Panc1 (cell line): Measurements from ENCODE around the gene GPD1L. TPM values are rescaled to one million over a fixed set of nuclear protein-coding genes. Genes with fewer than 3 reads are reported as not detected.

Experiments
- ATAC-seq: fragments of 200-7000 bp; cut with Tn5 transposase; 2 replicates; pipeline ENCODE4 v1.9.1; 2020; ENCODE audit warnings: mild to moderate bottlenecking, moderate library complexity
- BruUV-seq: library from RNA; stranded (reverse); fragments of 400-500 nt; replicated peaks from 2 replicates; lab custom pipeline; 2021; lab: Mats Ljungman, UMichigan
- CTCF ChIA-PET: fragments of 300-600 bp; sonication (Branson Sonifier 250); formaldehyde crosslinking; loops from one replicate; lab custom pipeline; 2022; ENCODE audit warnings: antibody characterized with exemption; lab: Charles Lee
- POLR2A ChIA-PET: fragments of 300-600 bp; sonication (Branson Sonifier 250); formaldehyde crosslinking; loops from one replicate; lab custom pipeline; 2022; ENCODE audit warnings: antibody characterized with exemption; lab: Charles Lee
- DNase-seq: peaks from one replicate; pipeline ENCODE4 v3.0.0-alpha.2; 2010; ENCODE audit warnings: low read depth, low spot score
- H3K27ac ChIP-seq: 2 replicates; pipeline ENCODE4 v1.5.1; 2011; ENCODE audit warnings: mild to moderate bottlenecking, low read length, inconsistent platforms
- H3K27me3 ChIP-seq: fragments of 200-500 bp; sonication (Bioruptor generic); 2 replicates; pipeline ENCODE4 v1.6.0; 2014; ENCODE audit warnings: low read length, inconsistent platforms; ENCODE audit not compliant: control insufficient read depth, insufficient read depth
- H3K36me3 ChIP-seq: fragments of 200-500 bp; sonication (Bioruptor generic); 2 replicates; pipeline ENCODE4 v1.5.1; 2014; ENCODE audit warnings: inconsistent platforms, mild to moderate bottlenecking, low read length, moderate library complexity; ENCODE audit not compliant: control insufficient read depth, insufficient read depth
- H3K4me1 ChIP-seq: 2 replicates; pipeline ENCODE4 v1.5.1; 2011; ENCODE audit warnings: inconsistent platforms, mild to moderate bottlenecking, low read length, moderate library complexity; ENCODE audit not compliant: control insufficient read depth, insufficient read depth
- H3K4me3 ChIP-seq, 2 experiments: 2 replicates each; pipeline ENCODE4 v1.5.1; 2011 to 2012; ENCODE audit warnings: low read depth in 2 of 2, low read length in 2 of 2, mild to moderate bottlenecking in 2 of 2, inconsistent platforms in 1 of 2, moderate library complexity in 1 of 2
- H3K9me3 ChIP-seq: fragments of 200-500 bp; sonication (Bioruptor generic); 2 replicates; pipeline ENCODE4 v1.5.1; 2014; ENCODE audit warnings: low read depth, mild to moderate bottlenecking, inconsistent platforms, low read length, moderate library complexity; ENCODE audit not compliant: control insufficient read depth, insufficient read depth
- POLR2AphosphoS5 ChIP-seq: IDR thresholded peaks from 2 replicates; pipeline ENCODE4 v1.6.1; 2012; ENCODE audit warnings: mild to moderate bottlenecking, low read depth, low read length, moderate library complexity
- SIN3A ChIP-seq: IDR thresholded peaks from 2 replicates; pipeline ENCODE4 v1.6.1; 2012; ENCODE audit warnings: low read depth, mild to moderate bottlenecking, low read length, moderate library complexity, borderline replicate concordance; ENCODE audit not compliant: insufficient read depth
- TCF7L2 ChIP-seq: IDR thresholded peaks from 2 replicates; pipeline ENCODE4 v1.6.1; 2011; ENCODE audit warnings: mild to moderate bottlenecking, low read depth, low read length, inconsistent platforms
- in situ Hi-C: cut with HindIII; loops from 2 replicates; pipeline ENCODE4 v1.10.0; 2016; ENCODE audit warnings: low sequenced_read_pairs, low pct_unique_long_range_greater_than_20kb
- intact Hi-C: fragments of 100-400 bp; cut with micrococcal nuclease; formaldehyde crosslinking; loops from one replicate; pipeline ENCODE4 v1.10.0; 2022; ENCODE audit not compliant: unreplicated experiment
- total RNA-seq: library from RNA; stranded (reverse); gene quantifications from one replicate; pipeline ENCODE4 v1.2.1, GENCODE V29; 2021; ENCODE audit not compliant: unreplicated experiment
- TF ChIP-seq, protein P1 (sequence below): fragments of 450-650 bp; IDR thresholded peaks from 2 replicates; pipeline ENCODE4 v1.5.1; 2017; ENCODE audit warnings: mild to moderate bottlenecking
- TF ChIP-seq, protein P2 (sequence below), 2 experiments: IDR thresholded peaks; 2 replicates each; pipeline ENCODE4 v1.6.1; 2011 to 2012; ENCODE audit warnings: low read depth in 2 of 2, control low read depth in 1 of 2, low read length in 1 of 2, mild to moderate bottlenecking in 1 of 2, moderate library complexity in 1 of 2; ENCODE audit not compliant: insufficient read depth in 1 of 2

GPD1L gene
- total RNA-seq, 1 experiment from 2014 or later, result 10.5 TPM

DNA sequence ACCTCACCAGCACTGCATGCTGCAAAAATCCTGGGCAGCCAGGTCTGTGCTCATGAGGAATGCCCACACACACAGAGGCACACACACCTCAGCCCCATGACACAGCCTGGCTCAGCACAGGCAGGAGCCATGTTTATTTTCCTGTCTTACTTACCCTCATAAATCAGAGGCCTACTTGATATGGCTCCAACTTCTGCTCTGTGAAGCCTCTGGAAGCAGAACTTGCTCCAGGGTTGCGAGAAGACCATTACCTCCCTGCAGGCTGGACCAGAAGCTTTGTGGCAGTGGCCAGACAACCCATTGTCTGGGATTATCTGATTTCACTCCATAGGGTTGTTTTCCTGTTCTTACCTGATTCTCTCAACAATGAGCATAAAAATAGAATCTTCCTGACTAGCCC lies 88.2 kb downstream of the GPD1L start:
- intact Hi-C loops, result no loop called here
- no peaks in the 10 kb centered on the region for H3K9me3 ChIP-seq
- no TSS peak for BruUV-seq
- ChIA-PET CTCF (no interaction called here), POLR2A (no interaction called here)
- H3K4me1 ChIP-seq, result no peaks in the 10 kb centered on the region
- ATAC-seq, result no peak
- no peaks in the 10 kb centered on the region for H3K36me3 ChIP-seq
- no peak overlapping the region for H3K4me3 ChIP-seq
- no peak for DNase-seq
- no peak overlapping the region for H3K27ac ChIP-seq
- TF ChIP-seq, protein P1, sequence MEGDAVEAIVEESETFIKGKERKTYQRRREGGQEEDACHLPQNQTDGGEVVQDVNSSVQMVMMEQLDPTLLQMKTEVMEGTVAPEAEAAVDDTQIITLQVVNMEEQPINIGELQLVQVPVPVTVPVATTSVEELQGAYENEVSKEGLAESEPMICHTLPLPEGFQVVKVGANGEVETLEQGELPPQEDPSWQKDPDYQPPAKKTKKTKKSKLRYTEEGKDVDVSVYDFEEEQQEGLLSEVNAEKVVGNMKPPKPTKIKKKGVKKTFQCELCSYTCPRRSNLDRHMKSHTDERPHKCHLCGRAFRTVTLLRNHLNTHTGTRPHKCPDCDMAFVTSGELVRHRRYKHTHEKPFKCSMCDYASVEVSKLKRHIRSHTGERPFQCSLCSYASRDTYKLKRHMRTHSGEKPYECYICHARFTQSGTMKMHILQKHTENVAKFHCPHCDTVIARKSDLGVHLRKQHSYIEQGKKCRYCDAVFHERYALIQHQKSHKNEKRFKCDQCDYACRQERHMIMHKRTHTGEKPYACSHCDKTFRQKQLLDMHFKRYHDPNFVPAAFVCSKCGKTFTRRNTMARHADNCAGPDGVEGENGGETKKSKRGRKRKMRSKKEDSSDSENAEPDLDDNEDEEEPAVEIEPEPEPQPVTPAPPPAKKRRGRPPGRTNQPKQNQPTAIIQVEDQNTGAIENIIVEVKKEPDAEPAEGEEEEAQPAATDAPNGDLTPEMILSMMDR, result no peak
- TF ChIP-seq, protein P2, sequence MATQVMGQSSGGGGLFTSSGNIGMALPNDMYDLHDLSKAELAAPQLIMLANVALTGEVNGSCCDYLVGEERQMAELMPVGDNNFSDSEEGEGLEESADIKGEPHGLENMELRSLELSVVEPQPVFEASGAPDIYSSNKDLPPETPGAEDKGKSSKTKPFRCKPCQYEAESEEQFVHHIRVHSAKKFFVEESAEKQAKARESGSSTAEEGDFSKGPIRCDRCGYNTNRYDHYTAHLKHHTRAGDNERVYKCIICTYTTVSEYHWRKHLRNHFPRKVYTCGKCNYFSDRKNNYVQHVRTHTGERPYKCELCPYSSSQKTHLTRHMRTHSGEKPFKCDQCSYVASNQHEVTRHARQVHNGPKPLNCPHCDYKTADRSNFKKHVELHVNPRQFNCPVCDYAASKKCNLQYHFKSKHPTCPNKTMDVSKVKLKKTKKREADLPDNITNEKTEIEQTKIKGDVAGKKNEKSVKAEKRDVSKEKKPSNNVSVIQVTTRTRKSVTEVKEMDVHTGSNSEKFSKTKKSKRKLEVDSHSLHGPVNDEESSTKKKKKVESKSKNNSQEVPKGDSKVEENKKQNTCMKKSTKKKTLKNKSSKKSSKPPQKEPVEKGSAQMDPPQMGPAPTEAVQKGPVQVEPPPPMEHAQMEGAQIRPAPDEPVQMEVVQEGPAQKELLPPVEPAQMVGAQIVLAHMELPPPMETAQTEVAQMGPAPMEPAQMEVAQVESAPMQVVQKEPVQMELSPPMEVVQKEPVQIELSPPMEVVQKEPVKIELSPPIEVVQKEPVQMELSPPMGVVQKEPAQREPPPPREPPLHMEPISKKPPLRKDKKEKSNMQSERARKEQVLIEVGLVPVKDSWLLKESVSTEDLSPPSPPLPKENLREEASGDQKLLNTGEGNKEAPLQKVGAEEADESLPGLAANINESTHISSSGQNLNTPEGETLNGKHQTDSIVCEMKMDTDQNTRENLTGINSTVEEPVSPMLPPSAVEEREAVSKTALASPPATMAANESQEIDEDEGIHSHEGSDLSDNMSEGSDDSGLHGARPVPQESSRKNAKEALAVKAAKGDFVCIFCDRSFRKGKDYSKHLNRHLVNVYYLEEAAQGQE (IDR thresholded peaks at IDR 0.05; ENCODE audit: insufficient read depth in 1 of 2, low read depth in 2 of 2, low read length in 1 of 2), result no peak
- TF ChIP-seq POLR2AphosphoS5 (no peak), SIN3A (no peak), TCF7L2 (no peak)
- no peaks in the 10 kb centered on the region for H3K27me3 ChIP-seq
- in situ Hi-C loops, result no loop called here

DNA sequence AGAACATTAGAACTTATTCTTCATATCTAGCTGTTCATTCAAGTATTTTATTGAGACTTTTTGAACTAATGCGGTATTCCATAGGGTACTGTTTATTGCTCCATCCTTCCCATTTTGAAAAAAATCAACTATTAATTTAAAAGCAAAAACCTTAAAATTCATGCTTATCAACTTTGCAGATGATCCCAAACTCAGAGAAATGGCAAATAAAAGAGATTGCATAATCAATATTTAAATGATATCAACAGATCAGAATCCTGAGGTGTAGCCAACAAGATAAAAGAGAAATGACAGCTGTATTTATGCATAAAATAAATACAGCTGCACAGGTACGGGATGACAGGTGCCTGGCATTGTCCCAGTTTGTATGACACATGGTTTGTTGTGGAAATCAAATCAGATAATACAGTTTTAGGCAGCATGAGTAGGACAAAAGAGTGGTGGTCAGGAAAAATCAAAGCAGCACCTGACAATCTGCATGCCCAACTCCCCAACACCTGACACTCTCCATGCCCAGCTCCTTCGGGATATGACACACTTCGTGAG lies 89.6 kb downstream of the GPD1L start:
- POLR2A ChIA-PET, result no interaction called here
- Histone ChIP-seq H3K36me3 (no peaks in the 10 kb centered on the region), H3K27me3 (no peaks in the 10 kb centered on the region), H3K9me3 (no peaks in the 10 kb centered on the region), H3K4me3 (no peak overlapping the region), H3K27ac (no peak overlapping the region), H3K4me1 (no peaks in the 10 kb centered on the region)
- DNase-seq, result no peak
- no peak for ATAC-seq
- TF ChIP-seq SIN3A (no peak), POLR2AphosphoS5 (no peak), TCF7L2 (no peak)
- TF ChIP-seq, protein P2 (IDR thresholded peaks at IDR 0.05; ENCODE audit: insufficient read depth in 1 of 2, low read depth in 2 of 2, low read length in 1 of 2), result no peak
- TF ChIP-seq, protein P1, result no peak
- CTCF ChIA-PET, result interaction anchor here (1.2 kb wide), 1 partner anchor 44 kb away, joined by 3 read pairs; no protein-coding TSS in a partner anchor
- intact Hi-C loops, result no loop called here
- in situ Hi-C loops, result no loop called here
- no TSS peak for BruUV-seq
